Measurements from ENCODE around the gene HDDC3.
"Not testable (repeated sequence)": the region's sequence is repeated elsewhere in the genome, so short reads cannot be mapped to it uniquely, and the experiment has no call there.

Gene HDDC3

GRCh38 chr15:90945091-90945490, 12.7 kb upstream of the HDDC3 start:
- DNase-seq (no peak), ATAC-seq (no peak)
- Mint-ChIP-seq H3K9me3 (no peaks in the 10 kb centered on the region), H3K27ac (no peak overlapping the region), H3K27me3 (no peaks in the 10 kb centered on the region), H3K4me3 (no peak overlapping the region), H3K4me1 (no peaks in the 10 kb centered on the region), H3K36me3 (ENCODE audit: low read depth) (peaks cover 39% of the 10 kb centered on the region)

- peaks cover 41% of the 10 kb centered on the region for H3K36me3 Mint-ChIP-seq (ENCODE audit: low read depth)
- no peak for ATAC-seq
- no peak for DNase-seq
- H3K4me1 Mint-ChIP-seq: no peaks in the 10 kb centered on the region
- no peak overlapping the region for H3K27ac Mint-ChIP-seq
- no peaks in the 10 kb centered on the region for H3K27me3 Mint-ChIP-seq
- no peak overlapping the region for H3K4me3 Mint-ChIP-seq
- H3K9me3 Mint-ChIP-seq: no peaks in the 10 kb centered on the region
Measured at GRCh38 chr15:90942354-90943120, 10.2 kb upstream of the HDDC3 start.

- H3K27me3 Mint-ChIP-seq: no peaks in the 10 kb centered on the region
- H3K4me1 Mint-ChIP-seq: peaks cover 11% of the 10 kb centered on the region
- DNase-seq (no peak), ATAC-seq (no peak)
- no peak overlapping the region for H3K27ac Mint-ChIP-seq
- peaks cover 36% of the 10 kb centered on the region for H3K36me3 Mint-ChIP-seq (ENCODE audit: low read depth)
- H3K4me3 Mint-ChIP-seq: no peak overlapping the region
- H3K9me3 Mint-ChIP-seq: no peaks in the 10 kb centered on the region
Measured at GRCh38 chr15:90941038-90941437, 8.7 kb upstream of the HDDC3 start.

- no peak for ATAC-seq
- H3K36me3 Mint-ChIP-seq (ENCODE audit: low read depth): peaks cover 32% of the 10 kb centered on the region
- no peak overlapping the region for H3K4me3 Mint-ChIP-seq
- H3K9me3 Mint-ChIP-seq: no peaks in the 10 kb centered on the region
- H3K4me1 Mint-ChIP-seq: peaks cover 16% of the 10 kb centered on the region
- H3K27ac Mint-ChIP-seq: no peak overlapping the region
- H3K27me3 Mint-ChIP-seq: no peaks in the 10 kb centered on the region
- DNase-seq: no peak
Measured at GRCh38 chr15:90939756-90940155, 7.4 kb upstream of the HDDC3 start.

GRCh38 chr15:90938261-90938660, 5.9 kb upstream of the HDDC3 start:
- Mint-ChIP-seq H3K36me3 (ENCODE audit: low read depth) (peaks cover 25% of the 10 kb centered on the region), H3K27ac (no peak overlapping the region), H3K27me3 (no peaks in the 10 kb centered on the region), H3K4me1 (peaks cover 29% of the 10 kb centered on the region), H3K4me3 (no peak overlapping the region), H3K9me3 (no peaks in the 10 kb centered on the region)
- no peak for ATAC-seq
- DNase-seq: no peak

- H3K27ac Mint-ChIP-seq: no peak overlapping the region
- no peaks in the 10 kb centered on the region for H3K27me3 Mint-ChIP-seq
- ATAC-seq: no peak
- peak overlapping the region; percentile 84 for H3K4me3 Mint-ChIP-seq
- no peaks in the 10 kb centered on the region for H3K9me3 Mint-ChIP-seq
- DNase-seq: no peak
- peaks cover 36% of the 10 kb centered on the region for H3K4me1 Mint-ChIP-seq
- H3K36me3 Mint-ChIP-seq (ENCODE audit: low read depth): peaks cover 16% of the 10 kb centered on the region
Measured at GRCh38 chr15:90936823-90937222, 4.5 kb upstream of the HDDC3 start.

- peaks cover 50% of the 10 kb centered on the region for H3K4me1 Mint-ChIP-seq
- H3K9me3 Mint-ChIP-seq: no peaks in the 10 kb centered on the region
- H3K27me3 Mint-ChIP-seq: no peaks in the 10 kb centered on the region
- peak within 1 kb of the TSS; percentile 84 for H3K4me3 Mint-ChIP-seq
- DNase-seq (peak; percentile 99), ATAC-seq (peak; percentile 75)
- peaks cover 5% of the 10 kb centered on the region for H3K36me3 Mint-ChIP-seq (ENCODE audit: low read depth)
- peak within 1 kb of the TSS; percentile 92 for H3K27ac Mint-ChIP-seq
Measured at GRCh38 chr15:90934949-90935751, 2.8 kb upstream of the HDDC3 start, which contains the start of gene UNC45A. UNC45A (plus strand) TSS chr15:90935285; CDS start chr15:90935325, 40 bp downstream.

GRCh38 chr15:90934256-90934948, 2.1 kb upstream of the HDDC3 start:
- Mint-ChIP-seq H3K4me1 (peaks cover 56% of the 10 kb centered on the region), H3K27ac (peak overlapping the region; percentile 92), H3K4me3 (peak overlapping the region; percentile 84), H3K27me3 (no peaks in the 10 kb centered on the region), H3K9me3 (no peaks in the 10 kb centered on the region), H3K36me3 (ENCODE audit: low read depth) (peaks cover 2% of the 10 kb centered on the region)
- peak; percentile 33 for ATAC-seq
- DNase-seq: peak; percentile 90

GRCh38 chr15:90933301-90933700, 952 bp upstream of the HDDC3 start:
- H3K36me3 Mint-ChIP-seq (ENCODE audit: low read depth): peaks cover under 1% of the 10 kb centered on the region
- H3K27ac Mint-ChIP-seq: no peak overlapping the region
- no peak for ATAC-seq
- no peak for DNase-seq
- no peaks in the 10 kb centered on the region for H3K27me3 Mint-ChIP-seq
- H3K4me3 Mint-ChIP-seq: no peak overlapping the region
- no peaks in the 10 kb centered on the region for H3K9me3 Mint-ChIP-seq
- H3K4me1 Mint-ChIP-seq: peaks cover 63% of the 10 kb centered on the region

GRCh38 chr15:90932660-90932991, 277 bp upstream of the HDDC3 start:
- Mint-ChIP-seq H3K9me3 (no peaks in the 10 kb centered on the region), H3K4me1 (peaks cover 64% of the 10 kb centered on the region), H3K27me3 (no peaks in the 10 kb centered on the region), H3K27ac (peak overlapping the region; percentile 99), H3K36me3 (ENCODE audit: low read depth) (no peaks in the 10 kb centered on the region), H3K4me3 (peak overlapping the region; percentile 98)
- ATAC-seq: no peak
- DNase-seq: no peak

GRCh38 chr15:90931575-90931827, 848 bp downstream of the HDDC3 start:
- H3K9me3 Mint-ChIP-seq: no peaks in the 10 kb centered on the region
- no peak for DNase-seq
- peaks cover 57% of the 10 kb centered on the region for H3K4me1 Mint-ChIP-seq
- H3K27ac Mint-ChIP-seq: peak overlapping the region; percentile 99
- no peaks in the 10 kb centered on the region for H3K27me3 Mint-ChIP-seq
- no peak for ATAC-seq
- H3K4me3 Mint-ChIP-seq: peak overlapping the region; percentile 98
- H3K36me3 Mint-ChIP-seq (ENCODE audit: low read depth): no peaks in the 10 kb centered on the region

- Mint-ChIP-seq H3K9me3 (no peaks in the 10 kb centered on the region), H3K36me3 (ENCODE audit: low read depth) (no peaks in the 10 kb centered on the region), H3K27ac (peak overlapping the region; percentile 99), H3K27me3 (no peaks in the 10 kb centered on the region), H3K4me3 (peak overlapping the region; percentile 98), H3K4me1 (peaks cover 52% of the 10 kb centered on the region)
- no peak for ATAC-seq
- DNase-seq: peak; percentile 12
Measured at GRCh38 chr15:90930861-90931574, 1.3 kb downstream of the HDDC3 start.

GRCh38 chr15:90929246-90930019, 2.9 kb downstream of the HDDC3 start:
- no peaks in the 10 kb centered on the region for H3K27me3 Mint-ChIP-seq
- peak overlapping the region; percentile 99 for H3K27ac Mint-ChIP-seq
- H3K9me3 Mint-ChIP-seq: no peaks in the 10 kb centered on the region
- ATAC-seq (no peak), DNase-seq (no peak)
- H3K36me3 Mint-ChIP-seq (ENCODE audit: low read depth): no peaks in the 10 kb centered on the region
- H3K4me1 Mint-ChIP-seq: peaks cover 48% of the 10 kb centered on the region
- H3K4me3 Mint-ChIP-seq: peak overlapping the region; percentile 98

- not testable (repeated sequence) for DNase-seq; H3K27ac Mint-ChIP-seq; H3K9me3 Mint-ChIP-seq; ATAC-seq; H3K27me3 Mint-ChIP-seq; H3K36me3 Mint-ChIP-seq (ENCODE audit: low read depth)
- peak overlapping the region; percentile 57 for H3K4me3 Mint-ChIP-seq
- H3K4me1 Mint-ChIP-seq: peaks cover 46% of the 10 kb centered on the region
Measured at GRCh38 chr15:90928106-90928505, 4.2 kb downstream of the HDDC3 start.

Measured in activated naive CD8-positive, alpha-beta T cell treated with anti-CD3 and anti-CD28 coated beads, Interleukin-2, amount 50 U/mL, for 24 hours (primary cell).